H1 (cell line): Measurements from ENCODE around the gene HACD2. TPM values are rescaled to one million over a fixed set of nuclear protein-coding genes. Genes with fewer than 3 reads are reported as not detected.

Source experiments
- CTCF ChIA-PET: fragments of 300-600 bp; sonication (Branson Sonifier 250); formaldehyde crosslinking; loops from one replicate; lab custom pipeline; 2021; ENCODE audit not compliant: partially characterized antibody; lab: Charles Lee
- POLR2A ChIA-PET: fragments of 300-600 bp; sonication (Branson Sonifier 250); formaldehyde crosslinking; loops from one replicate; lab custom pipeline; 2021; ENCODE audit warnings: inconsistent platforms; ENCODE audit not compliant: partially characterized antibody; lab: Charles Lee
- DNase-seq, 2 experiments: peaks; one replicate each; pipeline versions ENCODE4 v3.0.0 to v3.0.0-alpha.2; 2010 to 2022; ENCODE audit warnings: low spot score in 2 of 2, low read depth in 1 of 2, mixed read lengths in 1 of 2
- FAIRE-seq: peaks from 2 replicates; lab custom pipeline; 2011; peaks lifted over from hg19 to GRCh38; lab: Jason Lieb, UNC
- H2AFZ ChIP-seq: 2 replicates; pipeline ENCODE4 v1.8.1; 2012; ENCODE audit warnings: low read length, inconsistent platforms
- H2AK5ac ChIP-seq: 2 replicates; pipeline ENCODE4 v1.6.1; 2013; ENCODE audit warnings: low read depth, low read length
- H2BK120ac ChIP-seq: replicated peaks from 2 replicates; pipeline ENCODE3; 2013; ENCODE audit warnings: low read depth, low read length, inconsistent platforms
- H2BK12ac ChIP-seq: 2 replicates; pipeline ENCODE4 v1.6.1; 2013; ENCODE audit warnings: low read depth, low read length
- H2BK15ac ChIP-seq: 2 replicates; pipeline ENCODE4 v1.6.1; 2013; ENCODE audit warnings: low read length
- H2BK20ac ChIP-seq: 2 replicates; pipeline ENCODE4 v1.6.1; 2013; ENCODE audit warnings: low read length
- H2BK5ac ChIP-seq: 2 replicates; pipeline ENCODE4 v1.6.1; 2013; ENCODE audit warnings: low read depth, low read length
- H3K14ac ChIP-seq: 2 replicates; pipeline ENCODE4 v1.6.1; 2013; ENCODE audit warnings: inconsistent platforms; ENCODE audit not compliant: insufficient read length
- H3K18ac ChIP-seq: 2 replicates; pipeline ENCODE4 v1.6.1; 2013; ENCODE audit warnings: low read length; ENCODE audit errors: extremely low read depth
- H3K23ac ChIP-seq: 2 replicates; pipeline ENCODE4 v1.6.1; 2013; ENCODE audit warnings: inconsistent platforms; ENCODE audit not compliant: insufficient read length
- H3K23me2 ChIP-seq: 2 replicates; pipeline ENCODE4 v1.6.1; 2013; ENCODE audit warnings: low read depth, low read length
- H3K27ac ChIP-seq: 2 replicates; pipeline ENCODE4 v1.6.1; 2011; ENCODE audit warnings: low read depth, low read length, inconsistent platforms
- H3K27me3 ChIP-seq, 4 experiments: replicated peaks in 1 of 4; 1 replicate in 1 of 4; 2 replicates in 3 of 4; pipeline versions ENCODE4 v1.6.1 to v1.8.1; 2011 to 2013; ENCODE audit warnings: low read length in 3 of 4, mild to moderate bottlenecking in 3 of 4, inconsistent platforms in 2 of 4, mixed read lengths in 2 of 4, moderate library complexity in 1 of 4; ENCODE audit not compliant: control insufficient read depth in 3 of 4, insufficient read depth in 3 of 4; ENCODE audit errors: extremely low read depth in 1 of 4
- H3K36me3 ChIP-seq, 4 experiments: 2 replicates each; pipeline versions ENCODE4 v1.6.1 to v1.8.1; 2011 to 2013; ENCODE audit warnings: mild to moderate bottlenecking in 4 of 4, low read length in 3 of 4, moderate library complexity in 2 of 4, control low read depth in 1 of 4, inconsistent platforms in 1 of 4; ENCODE audit not compliant: insufficient read depth in 4 of 4, control insufficient read depth in 2 of 4
- H3K4ac ChIP-seq: replicated peaks from 2 replicates; pipeline ENCODE3; 2013; ENCODE audit warnings: low read length, low read depth, mixed read lengths, inconsistent platforms; ENCODE audit not compliant: insufficient read length
- H3K4me1 ChIP-seq, 4 experiments: replicated peaks in 1 of 4; 1 replicate in 1 of 4; 2 replicates in 3 of 4; pipeline versions ENCODE4 v1.6.1 to v1.8.1; 2011 to 2013; ENCODE audit warnings: low read length in 3 of 4, inconsistent platforms in 2 of 4, mixed read lengths in 1 of 4; ENCODE audit not compliant: insufficient read depth in 4 of 4, control insufficient read depth in 3 of 4
- H3K4me2 ChIP-seq, 2 experiments: 2 replicates each; pipeline versions ENCODE4 v1.6.1 to v1.8.1; 2011 to 2013; ENCODE audit warnings: low read depth in 2 of 2, low read length in 2 of 2, control low read depth in 1 of 2, inconsistent platforms in 1 of 2, mild to moderate bottlenecking in 1 of 2; ENCODE audit not compliant: insufficient read depth in 1 of 2
- H3K4me3 ChIP-seq, 4 experiments: fragments of 200-600, 300-600 bp in 1 of 4; sonication (generic), shearing (Covaris generic), sonication (Bioruptor Twin) in 1 of 4; 2 replicates each; pipeline versions ENCODE4 v1.5.1 to v1.8.1; 2011 to 2016; ENCODE audit warnings: low read length in 4 of 4, low read depth in 3 of 4, control low read depth in 2 of 4, inconsistent platforms in 2 of 4, mild to moderate bottlenecking in 2 of 4, mixed read lengths in 1 of 4, moderate library complexity in 1 of 4; ENCODE audit not compliant: insufficient read depth in 2 of 4; ENCODE audit errors: extremely low read depth in 1 of 4
- H3K56ac ChIP-seq: replicated peaks from 2 replicates; pipeline ENCODE3; 2013; ENCODE audit warnings: low read depth, mild to moderate bottlenecking, mixed read lengths, low read length, inconsistent platforms; ENCODE audit not compliant: insufficient read length
- H3K79me1 ChIP-seq: 2 replicates; pipeline ENCODE4 v1.6.1; 2013; ENCODE audit warnings: low read depth, low read length, control low read depth
- H3K79me2 ChIP-seq, 2 experiments: 2 replicates each; pipeline versions ENCODE4 v1.6.1 to v1.8.1; 2012 to 2013; ENCODE audit warnings: low read length in 2 of 2, mild to moderate bottlenecking in 2 of 2, inconsistent platforms in 1 of 2; ENCODE audit not compliant: insufficient read depth in 2 of 2, control insufficient read depth in 1 of 2
- H3K9ac ChIP-seq, 4 experiments: replicated peaks in 1 of 4; 1 replicate in 1 of 4; 2 replicates in 3 of 4; pipeline versions ENCODE4 v1.6.1 to v1.8.1; 2011 to 2013; ENCODE audit warnings: low read depth in 3 of 4, low read length in 3 of 4, control low read depth in 2 of 4, mild to moderate bottlenecking in 2 of 4, moderate library complexity in 2 of 4, inconsistent platforms in 1 of 4; ENCODE audit errors: extremely low read depth in 1 of 4
- H3K9me3 ChIP-seq, 2 experiments: 2 replicates each; pipeline versions ENCODE4 v1.6.1 to v1.8.1; 2012 to 2013; ENCODE audit warnings: mild to moderate bottlenecking in 2 of 2, moderate library complexity in 2 of 2, control low read depth in 1 of 2, inconsistent platforms in 1 of 2, low read depth in 1 of 2, low read length in 1 of 2, mixed read lengths in 1 of 2; ENCODE audit not compliant: insufficient read depth in 2 of 2
- H4K20me1 ChIP-seq, 2 experiments: replicated peaks in 1 of 2; 2 replicates each; pipeline versions ENCODE3 to v1.8.1; 2011 to 2013; ENCODE audit warnings: inconsistent platforms in 2 of 2, low read length in 2 of 2, mild to moderate bottlenecking in 1 of 2; ENCODE audit not compliant: insufficient read depth in 2 of 2, control insufficient read depth in 1 of 2
- H4K5ac ChIP-seq: 2 replicates; pipeline ENCODE4 v1.6.1; 2013; ENCODE audit warnings: low read length, low read depth, mixed read lengths, inconsistent platforms; ENCODE audit not compliant: insufficient read length
- H4K8ac ChIP-seq: 2 replicates; pipeline ENCODE4 v1.8.0; 2013; ENCODE audit warnings: mild to moderate bottlenecking, moderate library complexity, low read length, inconsistent platforms; ENCODE audit not compliant: insufficient read depth; ENCODE audit errors: extremely low read depth
- H4K91ac ChIP-seq: replicated peaks from 2 replicates; pipeline ENCODE3; 2013; ENCODE audit warnings: low read length, mixed read lengths, inconsistent platforms; ENCODE audit not compliant: insufficient read length
- BRCA1 ChIP-seq: IDR thresholded peaks from 2 replicates; pipeline ENCODE4 v1.6.1; 2012; ENCODE audit warnings: low read depth, low read length, improper control_type of control experiment
- MAFK ChIP-seq: IDR thresholded peaks from 2 replicates; pipeline ENCODE4 v1.6.1; 2012; ENCODE audit warnings: low read depth, mild to moderate bottlenecking, improper control_type of control experiment, low read length
- POU5F1 ChIP-seq: IDR thresholded peaks from 2 replicates; pipeline ENCODE4 v1.6.1; 2011; ENCODE audit warnings: low read depth, mild to moderate bottlenecking, low read length, moderate library complexity
- RBBP5 ChIP-seq: IDR thresholded peaks from 2 replicates; pipeline ENCODE4 v1.7.1; 2012; ENCODE audit warnings: low read depth, mild to moderate bottlenecking, inconsistent platforms, low read length, moderate library complexity, borderline replicate concordance
- WGBS, 2 experiments: shearing (Covaris generic) in 1 of 2; methylation state at CpG; one replicate each; pipeline versions ENCODE4 v1.1.6 to v1.1.7; 2013 to 2015; ENCODE audit warnings: low lambda C conversion rate in 2 of 2, mixed read lengths in 2 of 2, inconsistent platforms in 1 of 2, low coverage in 1 of 2, missing lambda C conversion rate in 1 of 2; ENCODE audit not compliant: insufficient replicate concordance in 2 of 2, insufficient coverage in 1 of 2, insufficient read length in 1 of 2; ENCODE audit errors: extremely low coverage in 1 of 2, missing lambda C conversion rate in 1 of 2; 5-methylcytosine and 5-hydroxymethylcytosine counted together
- polyA plus RNA-seq, 7 experiments: library from polyadenylated mRNA; depleted of rRNA in 3 of 7; stranded (reverse) in 5 of 7; unstranded in 2 of 7; fragments of >200 nt in 5 of 7; fragments of 200-250 nt in 2 of 7; gene quantifications; 1 replicate in 5 of 7; 2 replicates in 1 of 7; 4 replicates in 1 of 7; pipeline versions ENCODE4 v1.2.1 to v1.2.3, GENCODE V29; 2011 to 2013; ENCODE audit warnings: missing spikeins in 2 of 7, mixed read lengths in 2 of 7
- total RNA-seq: library from RNA; stranded (reverse); fragmentation: NEBNext Ultra II Directional; extraction: Animal tissue kit (Norgen Biotek cat#: 25700); gene quantifications from 2 replicates; pipeline ENCODE4 v1.2.1, GENCODE V29; 2021
- TF ChIP-seq, protein P1 (sequence below): IDR thresholded peaks from 2 replicates; pipeline ENCODE4 v1.6.1; 2012; ENCODE audit warnings: inconsistent platforms

The HACD2 gene
- total and polyA plus RNA-seq, 2 of the 8 experiments (the other 6 are each of a cell fraction or from before 2014, with no cell fraction given), result 24.9 to 31.2 TPM

- H2BK120ac ChIP-seq, result no peak overlapping the region
- H3K4ac ChIP-seq, result no peak overlapping the region
- no peak overlapping the region for H3K4me3 ChIP-seq
- H4K5ac ChIP-seq, result no peak overlapping the region
- POLR2A ChIA-PET, result no interaction called here
- no peak overlapping the region for H2BK12ac ChIP-seq
- no peak overlapping the region for H3K23ac ChIP-seq
- H3K27ac ChIP-seq, result no peak overlapping the region
- no peak overlapping the region for H3K56ac ChIP-seq
- no peak overlapping the region for H3K4me2 ChIP-seq
- no peak for DNase-seq
- H2AK5ac ChIP-seq, result no peak overlapping the region
- no peaks in the 10 kb centered on the region for H3K23me2 ChIP-seq
- no peak overlapping the region for H3K14ac ChIP-seq
- no peaks in the 10 kb centered on the region for H3K36me3 ChIP-seq
- no peak overlapping the region for H3K9ac ChIP-seq
- no peak for FAIRE-seq
- no peaks in the 10 kb centered on the region for H3K79me1 ChIP-seq
- H3K9me3 ChIP-seq, result no peaks in the 10 kb centered on the region
- no peak overlapping the region for H2BK5ac ChIP-seq
- H3K79me2 ChIP-seq, result no peaks in the 10 kb centered on the region
- no peak overlapping the region for H4K91ac ChIP-seq
- H2BK20ac ChIP-seq, result no peak overlapping the region
- no peaks in the 10 kb centered on the region for H3K27me3 ChIP-seq
- no peak overlapping the region for H4K8ac ChIP-seq
- no peaks in the 10 kb centered on the region for H3K4me1 ChIP-seq
- WGBS, 2 experiments, result 94% methylated on average over 4 of the region's 4 CpGs; no CpG with 5 or more reads in 1 of the 2 experiments
- CTCF ChIA-PET, result interaction anchor here (1.1 to 2.9 kb wide), 5 partner anchors 9 to 26 kb away, joined by 3 to 9 read pairs (median 5); no protein-coding TSS in a partner anchor
- H3K18ac ChIP-seq, result no peak overlapping the region
- TF ChIP-seq BRCA1 (no peak), RBBP5 (no peak), MAFK (no peak), POU5F1 (no peak)
- TF ChIP-seq, protein P1, sequence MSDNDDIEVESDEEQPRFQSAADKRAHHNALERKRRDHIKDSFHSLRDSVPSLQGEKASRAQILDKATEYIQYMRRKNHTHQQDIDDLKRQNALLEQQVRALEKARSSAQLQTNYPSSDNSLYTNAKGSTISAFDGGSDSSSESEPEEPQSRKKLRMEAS, result no peak
- peaks cover 2 to 5% of the 10 kb centered on the region in 2 experiments for H4K20me1 ChIP-seq
- no peak overlapping the region for H2BK15ac ChIP-seq
- no peak overlapping the region for H2AFZ ChIP-seq
Measured at GRCh38 chr3:123534264-123534663, 50.6 kb downstream of the HACD2 start.
